Measurements from ENCODE around the gene BFSP1.
A peak's percentile ranks its signal among the peaks of the same experiment; 100 is the strongest.

Gene BFSP1

GRCh38 chr20:17542481-17542880 lies 11.3 kb upstream of the BFSP1 start:
- no peak overlapping the region for H3K4me3 ChIP-seq (ENCODE audit: low read depth, low read length)
- TF ChIP-seq CTCF (IDR thresholded peaks at IDR 0.05; ENCODE audit: borderline replicate concordance, insufficient read depth, low read depth, low read length): no peak

DNA sequence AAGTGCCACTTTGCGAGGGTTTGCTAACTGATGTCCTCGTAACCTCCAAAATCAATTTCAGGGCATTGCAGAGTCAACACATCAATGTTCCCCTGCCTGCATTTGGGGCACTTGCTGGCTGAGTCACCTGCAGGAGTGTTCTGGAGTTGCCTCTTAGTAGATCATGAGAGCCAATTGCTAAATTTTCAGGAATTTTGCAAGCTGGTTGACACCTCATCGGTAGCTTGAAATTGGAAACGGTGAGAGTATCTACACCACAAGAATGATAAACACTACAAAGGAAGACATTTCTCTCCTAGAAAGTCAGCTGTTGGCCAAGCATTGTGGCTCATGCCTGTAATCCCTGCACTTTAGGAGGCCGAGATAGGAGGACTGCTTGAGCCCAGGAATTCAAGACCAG lies 10.8 kb upstream of the BFSP1 start:
- no peak for TF ChIP-seq CTCF (IDR thresholded peaks at IDR 0.05; ENCODE audit: borderline replicate concordance, insufficient read depth, low read depth, low read length)
- no peak overlapping the region for H3K4me3 ChIP-seq (ENCODE audit: low read depth, low read length)

DNA sequence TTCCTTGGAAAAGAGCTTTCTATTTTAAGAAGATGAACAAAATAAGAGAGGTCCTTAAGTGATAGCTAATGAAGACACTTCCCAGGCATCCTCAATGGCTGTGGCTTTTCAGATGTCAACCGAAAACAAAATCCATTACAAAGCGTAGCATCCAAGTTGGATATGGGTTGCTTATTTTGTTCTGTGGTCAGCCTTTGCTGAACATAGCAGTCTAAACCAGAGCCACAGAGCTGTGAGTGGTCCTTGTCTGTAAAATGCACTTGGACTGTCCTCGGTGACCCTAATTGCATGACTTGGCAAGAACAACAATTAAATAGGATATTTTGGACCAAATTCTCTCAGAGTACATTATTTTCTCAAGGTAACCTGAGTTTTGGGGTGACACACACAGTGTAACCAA lies 10.4 kb upstream of the BFSP1 start:
- H3K4me3 ChIP-seq (ENCODE audit: low read depth, low read length): no peak overlapping the region

DNA sequence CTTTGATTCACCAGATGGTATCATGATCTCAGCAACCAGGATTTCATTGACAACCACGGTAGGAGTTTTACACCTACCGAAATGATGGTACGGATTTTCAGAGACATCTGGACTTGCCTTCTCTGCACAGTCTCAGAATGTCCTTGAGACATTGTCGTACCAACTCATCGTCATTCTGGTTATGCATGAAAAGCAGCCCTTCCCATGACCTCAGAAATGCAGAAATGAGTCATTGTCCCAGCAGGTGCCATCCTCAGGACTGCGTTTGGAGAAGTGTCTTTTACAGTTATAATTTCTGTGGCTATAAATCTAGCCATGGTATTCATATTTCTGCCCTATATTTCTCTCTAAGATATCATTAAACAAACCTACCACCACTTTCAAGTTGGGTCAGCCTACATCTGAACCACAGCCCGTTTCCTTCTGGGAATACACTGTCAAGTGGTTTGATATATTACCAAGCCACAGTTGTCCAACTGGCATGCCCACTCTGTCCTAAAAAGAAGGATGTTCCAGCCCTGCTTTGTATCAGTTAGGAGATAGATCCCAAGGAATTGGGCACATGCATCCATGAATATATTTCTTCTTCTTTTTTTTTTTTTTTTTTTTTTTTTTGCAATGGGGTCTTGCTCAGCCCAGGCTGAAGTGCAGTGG lies 7.5 kb upstream of the BFSP1 start:
- no peak overlapping the region for H3K4me3 ChIP-seq (ENCODE audit: low read depth, low read length)
- TF ChIP-seq CTCF (IDR thresholded peaks at IDR 0.05; ENCODE audit: borderline replicate concordance, insufficient read depth, low read depth, low read length): no peak

More for the DNA sequence above, 10.4 kb upstream of the BFSP1 start:
- TF ChIP-seq CTCF (IDR thresholded peaks at IDR 0.05; ENCODE audit: borderline replicate concordance, insufficient read depth, low read depth, low read length): no peak

GRCh38 chr20:17537959-17538358 lies 6.8 kb upstream of the BFSP1 start:
- no peak overlapping the region for H3K4me3 ChIP-seq (ENCODE audit: low read depth, low read length)
- no peak for TF ChIP-seq CTCF (IDR thresholded peaks at IDR 0.05; ENCODE audit: borderline replicate concordance, insufficient read depth, low read depth, low read length)

GRCh38 chr20:17536944-17537444 lies 5.8 kb upstream of the BFSP1 start:
- TF ChIP-seq CTCF (IDR thresholded peaks at IDR 0.05; ENCODE audit: borderline replicate concordance, insufficient read depth, low read depth, low read length): peak; percentile 83
- H3K4me3 ChIP-seq (ENCODE audit: low read depth, low read length): no peak overlapping the region

GRCh38 chr20:17534077-17534476 lies 2.9 kb upstream of the BFSP1 start:
- no peak overlapping the region for H3K4me3 ChIP-seq (ENCODE audit: low read depth, low read length)
- TF ChIP-seq CTCF (IDR thresholded peaks at IDR 0.05; ENCODE audit: borderline replicate concordance, insufficient read depth, low read depth, low read length): no peak

All from GM12875 (cell line).